Measurements from ENCODE around the gene KCNQ1OT1.

Gene KCNQ1OT1

GRCh38 chr11:2685566-2686359, 14.0 kb downstream of the KCNQ1OT1 start:
- no peak overlapping the region for H3K4me3 ChIP-seq (ENCODE audit: low read depth, low read length)
- DNase-seq (ENCODE audit: low read depth): no peak
- TF ChIP-seq CTCF (IDR thresholded peaks at IDR 0.05; ENCODE audit: insufficient read depth, low read depth, low read length, missing control alignments): no peak

- no peak for TF ChIP-seq CTCF (IDR thresholded peaks at IDR 0.05; ENCODE audit: insufficient read depth, low read depth, low read length, missing control alignments)
- no peak overlapping the region for H3K4me3 ChIP-seq (ENCODE audit: low read depth, low read length)
- DNase-seq (ENCODE audit: low read depth): no peak
Observed at GRCh38 chr11:2685051-2685450, 14.7 kb downstream of the KCNQ1OT1 start.

DNA sequence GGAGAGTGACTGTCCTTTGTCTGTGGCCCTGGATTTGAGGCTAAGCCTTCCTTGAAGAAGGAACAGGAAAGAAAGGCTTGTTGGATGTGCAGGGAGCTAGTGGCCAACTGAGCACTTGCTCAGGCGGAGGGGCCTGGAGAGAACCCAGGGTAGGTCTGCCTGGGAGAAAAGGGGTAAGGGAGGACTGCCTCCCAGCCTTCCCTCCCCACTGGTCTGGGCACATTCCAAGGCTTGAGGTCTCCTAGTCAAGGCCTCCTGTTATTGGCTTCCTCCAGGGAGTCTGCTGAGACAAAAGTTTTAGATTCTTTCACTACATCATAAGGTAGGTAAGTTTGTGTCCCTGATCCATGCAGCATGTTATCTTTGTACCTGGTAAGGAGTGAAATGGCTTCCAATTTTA, 15.2 kb downstream of the KCNQ1OT1 start:
- no peak for DNase-seq (ENCODE audit: low read depth)
- H3K4me3 ChIP-seq (ENCODE audit: low read depth, low read length): no peak overlapping the region
- TF ChIP-seq CTCF (IDR thresholded peaks at IDR 0.05; ENCODE audit: insufficient read depth, low read depth, low read length, missing control alignments): no peak

DNA sequence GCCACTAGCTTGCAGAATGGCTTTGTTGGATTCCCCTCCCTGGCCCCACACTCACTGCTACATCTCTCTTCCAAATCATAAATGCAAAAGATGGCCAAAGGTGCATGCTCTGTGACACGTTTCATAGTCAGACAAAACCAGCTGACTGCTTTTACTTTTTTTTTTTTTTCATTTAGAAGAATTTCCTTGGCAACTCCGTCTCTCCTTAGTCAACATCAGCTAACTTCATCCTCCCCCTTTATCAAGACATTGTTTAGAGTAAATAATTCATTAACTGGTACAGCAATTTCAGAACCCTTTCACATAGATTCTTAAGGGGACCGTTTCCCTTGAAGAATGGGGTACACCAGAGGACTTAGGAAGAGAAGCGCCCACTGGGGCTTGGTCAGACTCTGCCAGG, 16.0 kb downstream of the KCNQ1OT1 start:
- no peak for DNase-seq (ENCODE audit: low read depth)
- H3K4me3 ChIP-seq (ENCODE audit: low read depth, low read length): no peak overlapping the region
- no peak for TF ChIP-seq CTCF (IDR thresholded peaks at IDR 0.05; ENCODE audit: insufficient read depth, low read depth, low read length, missing control alignments)

- no peak for DNase-seq (ENCODE audit: low read depth)
- TF ChIP-seq CTCF (IDR thresholded peaks at IDR 0.05; ENCODE audit: insufficient read depth, low read depth, low read length, missing control alignments): no peak
- H3K4me3 ChIP-seq (ENCODE audit: low read depth, low read length): no peak overlapping the region
Observed at GRCh38 chr11:2681408-2682145, 18.2 kb downstream of the KCNQ1OT1 start.

DNA sequence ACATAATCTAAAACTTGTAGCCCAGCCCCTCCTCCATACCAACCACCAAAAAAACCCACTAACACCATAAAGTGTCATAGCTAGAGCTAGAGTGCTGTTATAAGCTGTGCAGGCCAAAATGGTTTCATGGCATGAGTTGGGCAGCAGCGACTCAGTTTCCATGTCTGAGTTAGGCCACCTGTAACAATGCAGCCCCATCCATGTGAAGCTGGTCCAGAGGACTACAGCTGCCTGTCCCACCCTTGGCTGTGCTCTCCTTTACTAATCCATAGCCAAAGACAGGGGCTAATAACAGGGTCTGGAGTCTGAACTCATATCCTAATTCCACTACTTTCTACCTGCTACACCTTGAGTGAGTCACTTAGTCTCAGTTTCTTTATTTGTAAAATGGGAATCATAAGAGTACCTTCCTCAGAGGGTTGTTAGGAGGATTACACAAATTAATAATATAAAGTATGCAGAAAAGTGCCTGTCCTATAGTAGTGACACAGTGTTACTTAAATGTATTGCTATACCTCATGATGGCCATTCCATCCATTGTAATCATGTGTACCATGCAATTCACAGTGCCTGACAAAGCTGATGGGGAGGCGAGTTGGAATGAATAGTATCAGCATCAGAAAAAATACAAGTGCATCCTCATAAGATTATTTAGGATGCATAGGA, 20.6 kb downstream of the KCNQ1OT1 start:
- no peak overlapping the region for H3K4me3 ChIP-seq (ENCODE audit: low read depth, low read length)
- DNase-seq (ENCODE audit: low read depth): no peak
- no peak for TF ChIP-seq CTCF (IDR thresholded peaks at IDR 0.05; ENCODE audit: insufficient read depth, low read depth, low read length, missing control alignments)
